Upper lobe of left lung (tissue), 4 donors: Measurements from ENCODE around the gene STING1.

ENCODE experiments used
- CTCF ChIP-seq, 6 experiments: fragments of 450-650 bp in 4 of 6; fragments of 200-600 bp in 2 of 6; sonication (generic) in 2 of 6; IDR thresholded peaks; one replicate each; pipeline ENCODE4 v1.5.1; 2016 to 2019; ENCODE audit warnings: antibody characterized with exemption in 6 of 6
- EP300 ChIP-seq, 4 donors: sonication (generic); formaldehyde crosslinking; IDR thresholded peaks; one replicate each; pipeline ENCODE4 v1.5.1; 2017; ENCODE audit warnings: antibody characterized with exemption in 4 of 4, control low read depth in 2 of 4
- POLR2A ChIP-seq, 4 donors: fragments of 450-650 bp; IDR thresholded peaks; one replicate each; pipeline ENCODE4 v1.5.1; 2016 to 2017; ENCODE audit warnings: antibody characterized with exemption in 4 of 4, mild to moderate bottlenecking in 2 of 4
- POLR2AphosphoS5 ChIP-seq, 2 donors: sonication (generic); formaldehyde crosslinking; IDR thresholded peaks; one replicate each; pipeline ENCODE4 v1.5.1; 2017; ENCODE audit warnings: antibody characterized with exemption in 2 of 2

- TF ChIP-seq POLR2A (IDR thresholded peaks at IDR 0.05) (no peak), CTCF (IDR thresholded peaks at IDR 0.05) (peak in 5 of 6 experiments; percentile 10 to 40 (median 27)), POLR2AphosphoS5 (IDR thresholded peaks at IDR 0.05) (no peak), EP300 (IDR thresholded peaks at IDR 0.05) (no peak)
These were observed 943 bp downstream of the STING1 start for GRCh38 chr5:139481580-139482049.
